GM18858 (cell line): ENCODE measurements around the gene GNS.
"Not testable (repeated sequence)": the region's sequence is repeated elsewhere in the genome, so short reads cannot be mapped to it uniquely, and the experiment has no call there.

Source experiments
- ATAC-seq: cut with Tn5 transposase; IDR thresholded peaks from one replicate; pipeline ENCODE4 v1.9.1; 2021; ENCODE audit not compliant: unreplicated experiment

Gene GNS

DNA sequence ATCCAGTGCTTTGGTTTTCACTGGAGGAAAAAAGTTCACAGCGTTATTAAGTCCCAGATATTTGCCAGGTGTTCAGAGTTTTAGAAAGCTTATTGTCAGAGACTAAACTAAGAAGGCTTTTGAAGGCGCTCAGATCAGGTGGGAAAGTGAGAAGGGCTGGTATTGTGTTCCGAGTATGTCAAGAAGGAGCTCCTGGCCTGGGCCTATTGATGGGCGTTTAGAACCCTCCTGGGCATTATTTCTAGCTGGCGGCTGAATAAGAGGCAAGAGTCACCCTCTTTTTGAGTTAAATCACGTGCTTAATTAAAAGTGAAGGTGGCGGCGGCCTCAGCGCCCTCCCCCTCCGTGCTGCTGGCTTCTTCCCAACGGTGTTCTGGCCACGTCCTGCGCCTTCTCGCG is 20.9 kb upstream of the GNS start:
- ATAC-seq = no peak

DNA sequence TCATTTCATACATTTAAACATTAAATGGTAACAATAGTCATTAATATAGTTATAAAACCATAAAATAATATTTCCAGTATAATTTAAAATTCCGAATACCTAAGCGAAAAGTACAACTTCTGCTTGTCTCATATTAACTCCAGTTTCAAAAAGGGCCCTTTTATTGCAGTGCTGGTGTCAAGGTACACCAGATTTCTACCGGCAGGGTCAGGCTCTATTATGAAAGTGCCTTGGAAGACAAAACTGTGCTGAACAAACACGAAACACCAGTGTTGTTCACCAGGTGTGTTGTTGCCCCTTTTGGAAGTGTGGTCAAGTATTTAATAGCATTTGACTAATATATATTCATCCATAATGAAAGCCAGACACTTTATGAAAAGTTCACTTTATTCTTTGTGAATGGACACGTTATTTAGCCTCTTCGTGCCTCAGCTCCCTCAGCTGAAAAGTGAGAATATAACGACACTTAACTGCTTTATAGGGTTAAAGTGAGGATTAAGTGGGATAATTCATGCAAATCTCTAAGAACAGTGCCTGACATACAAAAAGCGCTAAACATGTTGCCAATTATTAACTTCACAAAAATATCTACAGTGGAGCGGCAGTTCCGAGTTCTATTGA is 20.3 kb upstream of the GNS start:
- ATAC-seq = no peak

DNA sequence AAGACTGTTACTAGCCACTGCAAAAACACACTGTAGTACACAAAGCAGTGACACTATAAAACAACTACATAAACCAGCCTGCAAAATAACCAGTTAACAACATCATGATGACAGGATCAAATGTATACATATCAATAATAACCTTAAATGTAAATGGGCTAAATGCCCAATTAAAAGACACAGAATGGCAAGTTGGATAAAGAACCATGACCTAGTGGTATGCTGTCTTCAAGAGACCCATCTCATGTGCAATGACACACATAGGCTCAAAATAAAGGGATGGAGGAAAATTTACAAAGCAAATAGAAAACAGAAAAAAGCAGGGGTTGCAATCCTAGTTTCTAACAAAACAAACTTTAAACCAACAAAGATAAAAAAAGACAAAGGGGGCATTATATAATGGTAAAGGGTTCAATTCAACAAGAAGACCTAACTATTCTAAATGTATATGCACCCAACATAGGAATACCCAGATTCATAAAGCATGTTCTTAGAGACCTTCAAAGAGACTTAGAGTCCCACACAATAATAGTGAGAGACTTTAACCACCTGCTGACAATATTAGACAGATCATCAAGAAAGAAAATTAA is 16.0 kb upstream of the GNS start:
- ATAC-seq = not testable (repeated sequence)

DNA sequence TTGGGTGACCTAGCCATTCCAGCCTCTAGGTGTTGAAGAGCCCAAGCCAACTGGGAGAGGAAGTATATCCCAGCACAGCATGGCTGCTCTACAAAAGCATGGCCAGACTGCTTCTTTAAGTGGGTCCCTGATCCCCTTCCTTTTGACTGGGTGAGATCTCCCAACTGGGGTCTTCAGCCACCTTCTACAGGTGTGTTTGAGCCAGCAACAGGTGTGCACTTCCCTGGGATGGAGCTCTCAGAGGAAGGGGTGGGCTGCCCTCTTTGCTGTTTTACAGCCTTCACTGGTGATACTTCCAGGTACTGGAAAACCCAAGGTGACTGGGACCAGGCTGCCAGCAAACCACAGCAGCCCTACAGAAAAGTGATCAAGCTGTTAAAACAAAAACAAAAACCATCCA is 14.2 kb upstream of the GNS start:
- ATAC-seq = no peak

DNA sequence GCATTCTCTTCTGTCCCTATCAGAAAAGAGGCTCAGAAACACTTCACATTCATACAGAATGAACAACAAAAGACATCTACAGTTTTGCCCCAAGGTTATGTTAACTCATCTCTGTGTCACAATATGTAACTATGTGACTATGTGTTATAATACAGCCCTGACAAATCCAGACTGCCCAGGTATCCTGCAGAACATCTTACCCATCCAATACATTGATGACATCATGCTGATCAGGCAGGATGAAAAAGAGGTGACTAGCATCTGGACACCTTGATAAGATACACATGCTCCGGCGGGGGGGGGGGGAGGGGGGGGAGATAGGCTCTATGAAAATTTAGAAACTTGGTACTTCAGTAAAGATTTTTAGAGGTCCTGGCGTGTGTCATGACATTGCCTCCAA is 8.3 kb upstream of the GNS start:
- ATAC-seq = no peak

DNA sequence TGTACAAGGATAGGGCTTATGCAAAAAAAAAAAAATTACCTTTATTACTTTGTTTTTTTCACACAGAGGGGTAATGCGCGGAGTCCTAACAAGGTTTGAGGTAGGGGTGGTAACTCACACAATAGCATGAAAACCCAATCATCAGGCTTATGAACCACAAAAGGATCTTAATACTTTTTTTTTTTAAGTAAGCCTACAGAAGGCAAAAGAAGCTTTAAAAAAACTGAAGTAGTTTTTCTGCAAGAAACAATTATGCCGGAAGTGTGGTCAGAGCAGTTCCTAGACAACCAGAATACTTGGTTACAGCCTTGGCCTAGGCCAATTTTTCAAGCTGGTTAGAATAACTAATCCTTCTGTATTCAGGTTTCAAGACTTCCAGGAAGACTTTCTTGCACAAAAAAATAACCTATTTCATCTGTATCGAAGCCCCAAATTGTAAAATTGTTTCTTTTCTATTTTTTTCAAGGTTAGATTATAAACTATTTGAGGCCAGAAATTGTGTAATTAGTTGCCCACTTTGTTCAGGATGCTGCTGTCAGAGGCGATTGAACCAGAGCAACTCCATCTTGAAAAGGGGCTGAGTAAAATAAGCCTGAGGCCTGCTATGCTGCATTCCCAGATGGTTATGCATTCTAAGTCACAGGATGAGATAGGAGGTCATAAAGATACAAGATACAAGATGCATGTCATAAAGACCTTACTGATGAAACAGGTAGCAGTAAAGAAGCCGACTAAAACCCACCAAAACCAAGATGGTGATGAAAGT is 1.8 kb upstream of the GNS start:
- ATAC-seq = no peak

DNA sequence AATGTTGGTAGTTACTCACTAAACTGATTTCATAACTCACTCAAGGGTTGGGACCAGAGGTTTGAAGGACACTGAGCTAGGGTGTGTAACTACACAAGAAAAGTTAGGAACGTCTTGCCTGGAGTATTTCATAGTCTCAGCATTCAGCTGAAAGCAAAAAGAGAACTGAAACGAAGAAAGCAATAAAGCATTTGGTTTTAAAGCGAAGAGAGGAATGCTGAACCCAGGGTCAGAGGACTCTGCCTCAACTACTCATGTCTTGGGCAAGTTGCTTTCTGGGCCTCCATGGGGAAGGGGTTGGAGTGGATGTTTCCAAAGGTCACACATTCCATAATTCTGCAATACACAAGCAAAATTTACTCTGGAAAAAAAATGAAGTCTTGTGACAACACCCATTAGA is 1.4 kb downstream of the GNS start:
- no peak for ATAC-seq

DNA sequence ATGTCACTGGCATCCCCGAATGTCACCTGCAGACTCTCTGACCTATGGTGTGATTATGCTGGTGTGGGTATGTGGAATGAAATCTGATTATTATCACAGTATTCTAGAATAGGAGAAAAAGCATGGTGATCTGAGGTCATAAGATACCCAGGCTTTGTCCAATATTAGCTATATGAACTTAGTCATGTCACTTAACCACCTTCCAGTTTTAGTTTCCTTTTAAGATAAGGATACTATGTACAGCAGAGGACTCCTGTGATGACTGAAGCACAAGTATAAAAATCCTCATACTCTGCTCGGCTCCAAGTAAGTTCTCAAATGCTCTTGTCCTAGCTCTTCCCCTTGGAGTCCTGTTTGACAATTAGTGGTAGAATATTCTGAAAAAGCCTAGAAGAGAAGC is 2.8 kb downstream of the GNS start:
- ATAC-seq = peak; percentile 33

DNA sequence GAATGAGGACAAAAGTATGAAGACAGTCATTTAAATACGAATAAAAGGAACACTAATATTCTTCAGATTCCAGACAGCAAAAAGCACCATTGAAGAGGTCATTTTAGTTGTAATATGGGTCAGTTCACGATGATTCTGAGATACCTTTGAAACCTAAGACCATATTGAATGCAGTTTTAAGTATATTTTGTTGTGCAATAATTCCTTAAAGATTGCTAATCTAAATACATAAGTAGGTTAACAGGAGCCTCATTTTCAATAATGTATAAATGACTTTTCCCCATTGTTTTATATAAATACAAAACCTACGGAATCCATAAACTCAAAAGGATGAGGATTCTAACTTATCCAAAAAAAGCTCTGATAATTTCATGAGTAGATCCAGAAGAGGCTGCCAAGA is 5.8 kb downstream of the GNS start:
- ATAC-seq = no peak

DNA sequence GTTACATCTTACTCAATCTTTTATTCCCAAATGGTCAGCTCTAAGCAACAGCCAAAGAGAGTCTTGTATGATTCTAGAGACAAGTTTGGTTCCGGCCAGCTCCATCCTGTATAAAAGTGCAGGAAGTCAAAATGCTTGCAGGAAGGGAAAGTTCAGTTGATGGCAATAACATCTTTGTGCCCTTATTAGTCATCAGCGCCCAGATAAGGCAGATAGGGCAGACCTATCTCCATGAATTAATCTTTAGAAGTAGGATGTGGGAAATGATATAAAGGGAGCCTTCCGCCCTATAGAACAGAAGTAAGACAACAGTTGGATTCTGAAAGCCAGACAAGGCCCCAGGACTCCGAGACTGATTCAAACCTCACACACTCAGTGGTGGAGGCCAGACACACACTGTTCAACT is 6.4 kb downstream of the GNS start:
- no peak for ATAC-seq

DNA sequence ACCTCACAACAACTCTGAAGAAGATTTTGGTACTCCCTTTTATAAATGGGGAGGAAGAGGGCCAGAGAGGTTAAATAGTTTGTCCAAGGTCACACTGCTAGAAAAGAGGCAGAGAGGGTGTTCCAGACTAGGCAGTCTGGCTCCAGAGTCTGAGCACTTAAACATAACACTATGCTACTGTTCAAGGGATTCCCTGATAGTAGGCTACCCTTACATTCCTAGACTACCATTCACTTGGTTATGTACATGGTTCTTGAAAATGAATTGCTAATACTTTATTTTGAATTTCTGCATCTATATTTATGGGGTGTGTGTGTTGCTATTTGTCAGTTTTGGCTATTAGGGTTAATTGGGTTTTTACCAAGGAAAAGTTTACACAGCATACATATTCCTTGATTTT is 7.2 kb downstream of the GNS start:
- ATAC-seq = no peak

DNA sequence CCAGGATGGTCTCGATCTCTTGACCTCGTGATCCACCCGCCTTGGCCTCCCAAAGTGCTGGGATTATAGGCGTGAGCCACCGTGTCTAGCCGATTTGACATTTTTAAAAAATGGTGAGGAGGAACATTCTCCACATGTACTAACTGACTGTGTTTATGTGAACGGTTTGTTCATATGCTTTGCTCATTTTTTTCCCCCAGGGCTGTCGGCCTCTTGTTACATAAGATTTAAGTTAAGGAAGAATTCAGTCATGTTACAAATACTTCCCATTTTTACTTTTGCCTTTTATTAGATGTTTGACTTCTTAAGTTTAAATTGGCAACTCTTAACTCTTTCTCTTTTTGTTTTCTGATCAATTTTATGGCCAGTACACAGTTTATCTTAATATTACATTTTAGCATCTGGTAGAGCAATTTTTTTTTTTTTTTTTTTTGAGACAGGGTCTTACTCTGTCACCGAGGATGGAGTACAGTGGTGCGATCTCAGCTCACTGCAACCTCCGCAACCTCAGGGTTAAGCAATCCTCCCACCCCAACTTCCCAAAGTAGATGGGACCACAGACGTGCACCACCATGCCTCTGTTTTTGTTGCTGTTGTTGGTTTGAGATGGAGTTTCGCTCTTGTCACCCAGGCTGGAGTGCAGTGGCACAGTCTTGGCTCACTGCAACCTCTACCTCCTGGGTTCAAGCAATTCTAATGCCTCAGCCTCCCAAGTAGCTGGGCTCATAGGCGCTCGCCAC is 9.6 kb downstream of the GNS start:
- ATAC-seq = no peak

DNA sequence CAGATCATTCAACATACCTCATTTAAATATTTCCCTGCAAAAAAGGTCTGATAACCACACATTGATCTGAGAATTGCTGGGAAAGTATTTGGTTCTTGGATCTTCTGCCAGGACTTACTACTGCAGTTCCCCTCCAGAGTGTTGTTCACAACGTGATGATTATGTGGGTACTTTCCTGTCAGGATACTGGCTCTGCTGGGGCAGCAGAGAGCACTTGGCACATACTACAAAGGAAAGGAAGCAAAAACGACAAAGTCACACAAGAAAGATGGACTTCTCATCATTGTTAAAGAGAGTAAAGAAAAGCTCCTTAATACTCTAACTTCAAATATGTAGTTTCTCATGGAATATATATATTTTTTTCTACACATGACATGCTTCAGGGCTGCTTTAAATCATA is 11.5 kb downstream of the GNS start:
- no peak for ATAC-seq

DNA sequence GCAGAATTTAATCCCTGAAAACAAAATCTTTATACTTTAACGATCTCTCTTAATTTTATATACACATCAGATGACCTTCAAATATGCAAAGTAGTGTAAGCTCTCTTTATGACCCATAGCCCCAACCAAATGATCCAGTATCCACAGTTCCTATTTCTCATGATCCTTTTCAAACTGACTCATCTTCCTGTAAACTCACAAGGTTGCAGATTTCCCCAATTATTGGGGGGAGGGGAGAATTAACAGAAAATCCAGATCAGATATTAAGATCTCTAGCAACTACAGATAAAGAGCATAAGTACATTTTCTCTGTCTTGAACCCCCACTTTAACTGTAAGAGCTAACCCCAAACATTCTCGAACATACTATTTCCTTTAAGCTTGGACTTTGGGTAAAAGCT is 12.5 kb downstream of the GNS start:
- no peak for ATAC-seq

DNA sequence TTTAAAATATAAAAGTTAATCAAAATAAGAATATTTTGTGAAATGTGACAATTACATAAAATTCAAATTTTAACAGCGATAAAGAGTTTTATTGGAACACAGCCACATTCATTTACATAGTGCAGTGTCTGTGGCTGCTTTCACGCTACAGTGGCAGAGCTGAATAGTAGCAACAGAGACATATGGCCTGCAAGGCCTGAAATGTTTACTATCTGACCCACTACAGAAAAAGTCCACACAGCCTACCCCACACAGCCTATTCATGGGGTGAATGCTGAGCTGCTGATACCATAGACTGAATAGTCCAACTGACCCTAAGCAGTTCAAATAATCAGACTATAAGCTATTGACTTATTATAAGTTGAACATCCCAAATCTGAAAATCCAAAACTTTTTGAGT is 13.2 kb downstream of the GNS start:
- ATAC-seq = no peak

DNA sequence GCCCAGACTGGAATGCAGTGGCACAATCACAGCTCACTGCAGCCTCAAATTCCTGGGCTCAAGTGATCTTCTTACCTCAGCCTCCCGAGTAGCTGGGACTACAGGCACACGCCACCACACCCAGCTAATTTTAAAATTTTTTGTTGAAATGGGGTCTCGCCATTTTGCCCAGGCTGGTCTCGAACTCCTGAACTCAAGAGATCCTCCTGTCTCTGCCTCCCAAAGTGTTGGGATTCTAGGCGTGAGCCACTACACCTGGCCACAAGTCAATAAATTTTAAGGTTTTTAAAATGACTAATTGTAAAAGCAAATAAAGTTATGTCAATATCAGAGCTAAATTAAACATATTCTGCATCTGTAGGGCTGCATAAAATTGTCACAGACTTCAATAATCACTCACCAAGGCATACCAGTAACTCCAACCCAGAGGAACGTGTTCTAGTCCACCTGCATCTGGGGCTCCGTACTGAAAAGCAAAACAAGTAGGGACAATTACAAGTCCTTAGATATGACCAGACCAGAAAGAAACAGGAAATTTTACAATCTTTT is 13.9 kb downstream of the GNS start:
- ATAC-seq = no peak

DNA sequence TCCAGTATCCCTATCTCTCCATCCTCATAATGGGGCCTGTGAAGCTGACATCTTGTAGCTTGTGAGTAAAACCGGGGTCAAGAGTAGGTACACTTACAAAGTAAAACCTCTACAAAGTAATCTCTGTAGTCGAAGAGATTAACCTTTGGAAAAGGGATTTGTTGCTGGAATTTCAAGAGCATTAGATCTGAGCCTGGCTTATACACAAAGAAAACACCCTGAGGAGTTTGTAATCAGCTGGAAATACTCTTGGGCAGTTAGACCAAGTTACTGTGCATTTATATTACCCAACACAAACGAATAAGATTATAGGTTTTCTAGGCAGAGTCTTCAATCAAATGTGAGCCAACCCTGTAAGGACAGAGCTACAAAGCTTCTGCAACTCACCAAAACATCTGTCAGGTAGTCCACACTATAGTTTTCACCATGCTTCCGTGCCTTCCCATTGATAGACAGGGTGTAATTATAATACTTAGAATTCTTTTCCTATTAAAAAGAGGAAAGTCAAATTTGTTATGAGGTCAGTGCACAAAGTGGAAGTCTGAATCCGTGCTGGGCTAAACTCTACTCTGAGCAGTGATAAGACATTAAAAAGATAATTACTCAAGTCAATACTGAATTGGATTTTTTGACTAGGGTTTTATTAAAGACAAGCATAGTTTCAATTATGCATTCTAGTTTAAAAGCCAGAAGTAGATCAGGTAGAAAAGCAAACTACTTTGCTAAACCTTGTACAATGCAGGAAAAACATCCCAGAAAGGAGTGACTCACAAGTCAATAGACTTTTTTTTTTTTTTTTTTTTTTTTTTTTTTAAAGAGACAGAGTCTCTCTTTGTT is 14.6 kb downstream of the GNS start:
- no peak for ATAC-seq

DNA sequence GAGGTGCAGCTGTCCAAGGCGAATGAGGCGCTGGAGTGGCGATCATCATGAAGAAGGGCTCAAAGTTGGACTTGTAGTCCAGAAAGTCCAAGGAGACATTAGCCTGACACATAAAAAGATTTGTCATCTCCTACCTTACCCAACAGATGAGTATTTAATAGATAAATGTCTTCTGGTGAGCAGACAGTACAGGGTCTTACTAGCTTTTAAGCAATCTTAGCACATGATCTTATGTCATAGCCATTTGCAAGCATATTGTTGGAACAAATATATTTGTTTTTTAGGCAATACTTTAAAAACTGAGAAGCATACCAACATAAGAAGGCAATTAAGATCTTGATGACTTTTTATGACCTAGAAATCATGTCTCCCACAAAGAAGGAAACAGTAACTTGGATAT is 16.0 kb downstream of the GNS start:
- ATAC-seq = no peak

DNA sequence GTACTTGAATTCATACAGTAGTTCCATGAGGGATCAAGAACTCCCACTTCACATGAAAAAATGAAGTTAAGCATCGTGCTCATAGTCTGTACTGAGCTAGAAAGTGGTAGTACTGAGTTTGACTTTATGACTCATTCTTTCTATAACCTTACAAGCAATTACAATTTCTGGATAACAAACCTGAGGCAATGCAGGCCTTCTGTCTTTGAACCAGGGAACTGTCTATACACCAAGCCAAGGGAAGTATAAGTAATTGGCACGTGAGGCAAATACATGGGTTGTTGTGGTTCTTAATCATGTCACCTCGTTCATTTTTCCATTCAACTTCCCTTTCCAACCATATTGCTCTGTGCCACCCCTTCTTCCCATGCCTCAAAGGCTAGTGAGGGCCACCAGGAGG is 16.8 kb downstream of the GNS start:
- ATAC-seq = no peak

DNA sequence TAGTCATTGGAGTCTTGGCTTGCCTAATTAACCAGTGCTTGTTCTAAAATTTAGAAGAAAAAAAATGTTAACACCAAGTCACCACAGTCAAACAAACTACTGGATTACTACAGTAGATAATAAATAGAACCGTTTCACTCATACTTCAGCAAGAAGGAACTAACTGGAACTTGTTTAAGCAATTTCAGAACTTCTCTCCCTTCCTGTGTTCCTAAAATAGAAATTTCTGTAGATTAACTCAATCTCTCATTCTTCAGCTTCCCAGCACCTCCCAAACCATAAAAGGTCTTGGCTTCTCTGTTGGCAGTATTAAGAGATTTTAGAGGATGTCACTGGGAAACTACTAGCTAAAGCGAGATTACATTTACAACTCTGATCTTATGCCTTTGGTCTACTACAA is 18.6 kb downstream of the GNS start:
- ATAC-seq = no peak

DNA sequence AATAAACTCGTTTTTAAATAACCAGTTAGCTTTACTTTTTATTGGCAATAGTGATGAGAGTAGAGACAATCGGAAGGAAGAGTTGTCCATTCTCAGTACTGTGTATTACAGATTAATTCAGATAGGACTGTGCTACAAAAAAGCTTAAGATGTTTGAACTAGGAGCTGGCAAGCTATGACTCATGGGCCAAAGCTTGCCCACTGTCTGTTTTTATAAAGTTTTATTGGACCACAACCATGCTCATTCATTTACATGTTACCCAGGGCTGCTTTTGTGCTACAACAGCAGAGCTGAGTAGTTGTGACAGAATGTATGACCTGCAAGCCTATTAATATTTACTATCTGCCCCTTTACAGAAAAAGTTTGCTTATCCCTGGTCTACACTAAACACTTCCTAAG is 19.4 kb downstream of the GNS start:
- ATAC-seq = no peak
